Measurements from ENCODE around the gene LRRC3C.

Gene LRRC3C

DNA sequence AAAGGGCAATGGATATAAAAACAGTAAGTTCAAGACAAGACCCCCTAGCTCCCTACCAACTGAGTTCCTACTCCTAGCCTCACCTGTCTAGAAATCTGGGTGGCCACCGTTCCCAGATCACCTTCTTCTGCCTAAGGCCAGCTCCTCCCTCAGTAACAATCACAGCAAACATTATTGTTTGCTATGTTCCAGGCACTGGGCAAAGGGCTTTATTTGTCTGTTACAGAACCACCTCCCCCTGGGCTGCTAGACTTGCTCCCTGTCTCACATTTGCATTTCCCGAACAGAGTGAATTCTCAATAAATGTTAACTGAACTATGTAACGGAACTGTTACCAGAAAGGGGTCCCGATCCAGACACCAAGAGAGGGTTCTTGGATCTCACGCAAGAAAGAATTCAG, 6.8 kb downstream of the LRRC3C start:
- Histone ChIP-seq H3K27me3 (ENCODE audit: low read length) (no peaks in the 10 kb centered on the region), H4K20me1 (ENCODE audit: low read depth, low read length) (no peaks in the 10 kb centered on the region), H3F3A (ENCODE audit: insufficient read depth) (no peaks in the 10 kb centered on the region), H3K4me2 (ENCODE audit: low read depth, low read length, poor library complexity, severe bottlenecking) (no peak overlapping the region), H2AFZ (ENCODE audit: low read depth, low read length, severe bottlenecking) (no peak overlapping the region), H3K9me2 (replicated peaks; ENCODE audit: insufficient read depth, low read length) (no peaks in the 10 kb centered on the region), H3K36me3 (ENCODE audit: low read length) (no peaks in the 10 kb centered on the region), H3K79me2 (ENCODE audit: insufficient read depth, low read length) (no peaks in the 10 kb centered on the region), H3K4me3 (ENCODE audit: insufficient read depth, low read length, poor library complexity, severe bottlenecking) (no peak overlapping the region), H3K27ac (ENCODE audit: low read depth, low read length) (no peak overlapping the region), H3K9me3 (ENCODE audit: insufficient read depth, low read length) (no peaks in the 10 kb centered on the region), H3K9ac (ENCODE audit: low read length) (no peak overlapping the region)
- TF ChIP-seq CTCF (IDR thresholded peaks at IDR 0.05; ENCODE audit: insufficient read depth, low read length, poor library complexity, severe bottlenecking), result no peak
- TF ChIP-seq EZH2phosphoT487 (conservative IDR thresholded peaks at IDR 0.05; ENCODE audit: low read length), result no peak

DNA sequence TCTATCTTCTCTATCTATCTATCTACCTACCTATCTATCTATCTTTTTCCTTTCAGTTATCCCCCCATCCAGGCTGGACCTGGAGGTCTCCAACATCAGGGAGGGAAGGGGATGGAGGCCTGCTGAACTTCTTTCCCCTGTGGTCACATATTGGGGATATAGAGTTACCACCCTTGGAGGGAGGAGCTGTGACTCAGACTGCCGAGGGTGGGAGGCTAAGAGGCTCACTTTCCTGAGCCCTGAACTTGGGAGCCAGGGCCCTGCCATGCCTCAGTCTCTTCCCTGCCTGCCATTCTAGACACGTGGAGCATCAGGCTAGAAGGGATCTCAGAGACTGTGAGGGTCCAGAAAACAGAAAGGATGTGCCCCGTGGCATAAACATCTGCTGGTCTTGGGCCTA, 8.4 kb downstream of the LRRC3C start:
- Histone ChIP-seq H3K79me2 (ENCODE audit: insufficient read depth, low read length) (no peaks in the 10 kb centered on the region), H3K27ac (ENCODE audit: low read depth, low read length) (no peak overlapping the region), H3K9me3 (ENCODE audit: insufficient read depth, low read length) (no peaks in the 10 kb centered on the region), H3K27me3 (ENCODE audit: low read length) (no peaks in the 10 kb centered on the region), H3K9ac (ENCODE audit: low read length) (no peak overlapping the region), H3K4me3 (ENCODE audit: insufficient read depth, low read length, poor library complexity, severe bottlenecking) (no peak overlapping the region), H4K20me1 (ENCODE audit: low read depth, low read length) (no peaks in the 10 kb centered on the region), H2AFZ (ENCODE audit: low read depth, low read length, severe bottlenecking) (no peak overlapping the region), H3K9me2 (replicated peaks; ENCODE audit: insufficient read depth, low read length) (no peaks in the 10 kb centered on the region), H3K4me2 (ENCODE audit: low read depth, low read length, poor library complexity, severe bottlenecking) (no peak overlapping the region), H3F3A (ENCODE audit: insufficient read depth) (no peaks in the 10 kb centered on the region), H3K36me3 (ENCODE audit: low read length) (no peaks in the 10 kb centered on the region)
- TF ChIP-seq EZH2phosphoT487 (conservative IDR thresholded peaks at IDR 0.05; ENCODE audit: low read length) (no peak), CTCF (IDR thresholded peaks at IDR 0.05; ENCODE audit: insufficient read depth, low read length, poor library complexity, severe bottlenecking) (no peak)

DNA sequence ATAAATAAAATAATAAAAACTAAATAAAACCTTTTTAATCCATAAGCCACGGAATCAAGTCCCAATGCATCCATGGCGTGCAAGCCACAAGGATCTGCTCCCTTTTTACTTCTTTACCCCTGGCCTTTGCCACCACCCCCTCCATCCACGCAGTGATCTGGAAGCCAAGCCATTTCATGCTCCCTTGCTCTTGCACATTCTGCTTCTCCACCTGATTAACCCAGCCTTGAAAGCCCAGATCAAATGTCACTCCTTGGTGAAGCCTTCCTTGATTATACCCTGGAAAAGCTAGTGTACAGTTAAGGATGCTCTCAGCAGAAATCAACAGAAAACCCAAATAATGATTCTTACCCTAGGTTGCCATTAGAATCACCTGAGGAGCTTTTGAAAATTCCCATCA, 9.9 kb downstream of the LRRC3C start:
- H3K9me2 ChIP-seq (replicated peaks; ENCODE audit: insufficient read depth, low read length), result no peaks in the 10 kb centered on the region
- H2AFZ ChIP-seq (ENCODE audit: low read depth, low read length, severe bottlenecking), result no peak overlapping the region

More for the DNA sequence above, 9.9 kb downstream of the LRRC3C start:
- no peak for TF ChIP-seq EZH2phosphoT487 (conservative IDR thresholded peaks at IDR 0.05; ENCODE audit: low read length)
- no peak for TF ChIP-seq CTCF (IDR thresholded peaks at IDR 0.05; ENCODE audit: insufficient read depth, low read length, poor library complexity, severe bottlenecking)
- Histone ChIP-seq H3K9ac (ENCODE audit: low read length) (no peak overlapping the region), H3K79me2 (ENCODE audit: insufficient read depth, low read length) (no peaks in the 10 kb centered on the region), H3K4me2 (ENCODE audit: low read depth, low read length, poor library complexity, severe bottlenecking) (no peak overlapping the region), H3K9me3 (ENCODE audit: insufficient read depth, low read length) (no peaks in the 10 kb centered on the region), H3K27ac (ENCODE audit: low read depth, low read length) (no peak overlapping the region), H3F3A (ENCODE audit: insufficient read depth) (no peaks in the 10 kb centered on the region), H3K4me3 (ENCODE audit: insufficient read depth, low read length, poor library complexity, severe bottlenecking) (no peak overlapping the region), H3K27me3 (ENCODE audit: low read length) (no peaks in the 10 kb centered on the region), H4K20me1 (ENCODE audit: low read depth, low read length) (no peaks in the 10 kb centered on the region), H3K36me3 (ENCODE audit: low read length) (no peaks in the 10 kb centered on the region)

All from SU-DHL-6 (cell line).